ENCODE results near the gene CHD3.

CHD3 gene

DNA sequence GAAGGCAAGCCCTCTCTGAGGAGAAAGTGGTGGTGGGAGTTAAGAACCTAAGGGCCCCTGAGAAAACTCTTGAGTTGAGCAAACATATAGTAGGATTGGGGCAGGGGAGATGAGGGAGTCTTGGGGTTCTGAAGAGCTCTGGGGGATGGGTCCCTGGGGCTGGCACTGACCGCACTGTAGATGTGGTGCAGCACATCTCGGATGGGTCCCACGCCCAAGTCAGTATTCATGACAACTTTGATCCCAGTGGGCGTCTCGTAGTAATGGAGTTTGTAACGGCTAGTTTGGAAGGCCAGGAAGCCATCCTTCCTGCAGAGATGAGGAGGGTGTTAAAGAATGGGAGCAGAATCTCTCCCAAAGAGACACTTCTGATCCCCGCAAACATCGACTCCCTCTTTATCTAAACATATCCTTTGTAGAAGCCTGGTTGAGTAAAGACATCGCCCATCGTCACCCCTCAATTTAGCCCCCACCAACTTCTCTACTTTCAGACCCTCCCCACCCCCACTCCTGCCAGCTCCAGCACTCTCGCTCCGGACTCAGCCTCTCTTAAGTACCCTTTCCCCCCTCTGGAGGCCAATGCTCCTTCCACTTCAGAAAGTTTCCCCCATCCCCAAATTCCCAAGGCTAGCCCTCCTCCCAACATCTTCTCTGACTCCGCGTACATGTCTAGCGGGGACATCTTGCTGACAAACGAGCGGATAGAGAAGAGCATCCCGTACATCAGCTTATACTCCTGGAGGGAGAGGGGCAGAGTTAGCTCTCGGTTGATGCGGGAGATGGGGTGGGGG lies 42.4 kb downstream of the CHD3 start:
- in situ Hi-C loops (cut with MboI; ENCODE audit: low pct_unique_long_range_greater_than_20kb, low sequenced_read_pairs, unreplicated experiment), result no loop called here
- no peak for DNase-seq (ENCODE audit: low spot score)
- TF ChIP-seq, protein P1, sequence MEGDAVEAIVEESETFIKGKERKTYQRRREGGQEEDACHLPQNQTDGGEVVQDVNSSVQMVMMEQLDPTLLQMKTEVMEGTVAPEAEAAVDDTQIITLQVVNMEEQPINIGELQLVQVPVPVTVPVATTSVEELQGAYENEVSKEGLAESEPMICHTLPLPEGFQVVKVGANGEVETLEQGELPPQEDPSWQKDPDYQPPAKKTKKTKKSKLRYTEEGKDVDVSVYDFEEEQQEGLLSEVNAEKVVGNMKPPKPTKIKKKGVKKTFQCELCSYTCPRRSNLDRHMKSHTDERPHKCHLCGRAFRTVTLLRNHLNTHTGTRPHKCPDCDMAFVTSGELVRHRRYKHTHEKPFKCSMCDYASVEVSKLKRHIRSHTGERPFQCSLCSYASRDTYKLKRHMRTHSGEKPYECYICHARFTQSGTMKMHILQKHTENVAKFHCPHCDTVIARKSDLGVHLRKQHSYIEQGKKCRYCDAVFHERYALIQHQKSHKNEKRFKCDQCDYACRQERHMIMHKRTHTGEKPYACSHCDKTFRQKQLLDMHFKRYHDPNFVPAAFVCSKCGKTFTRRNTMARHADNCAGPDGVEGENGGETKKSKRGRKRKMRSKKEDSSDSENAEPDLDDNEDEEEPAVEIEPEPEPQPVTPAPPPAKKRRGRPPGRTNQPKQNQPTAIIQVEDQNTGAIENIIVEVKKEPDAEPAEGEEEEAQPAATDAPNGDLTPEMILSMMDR (IDR thresholded peaks at IDR 0.05; ENCODE audit: extremely low read depth, insufficient read depth, missing control alignments), result no peak

DNA sequence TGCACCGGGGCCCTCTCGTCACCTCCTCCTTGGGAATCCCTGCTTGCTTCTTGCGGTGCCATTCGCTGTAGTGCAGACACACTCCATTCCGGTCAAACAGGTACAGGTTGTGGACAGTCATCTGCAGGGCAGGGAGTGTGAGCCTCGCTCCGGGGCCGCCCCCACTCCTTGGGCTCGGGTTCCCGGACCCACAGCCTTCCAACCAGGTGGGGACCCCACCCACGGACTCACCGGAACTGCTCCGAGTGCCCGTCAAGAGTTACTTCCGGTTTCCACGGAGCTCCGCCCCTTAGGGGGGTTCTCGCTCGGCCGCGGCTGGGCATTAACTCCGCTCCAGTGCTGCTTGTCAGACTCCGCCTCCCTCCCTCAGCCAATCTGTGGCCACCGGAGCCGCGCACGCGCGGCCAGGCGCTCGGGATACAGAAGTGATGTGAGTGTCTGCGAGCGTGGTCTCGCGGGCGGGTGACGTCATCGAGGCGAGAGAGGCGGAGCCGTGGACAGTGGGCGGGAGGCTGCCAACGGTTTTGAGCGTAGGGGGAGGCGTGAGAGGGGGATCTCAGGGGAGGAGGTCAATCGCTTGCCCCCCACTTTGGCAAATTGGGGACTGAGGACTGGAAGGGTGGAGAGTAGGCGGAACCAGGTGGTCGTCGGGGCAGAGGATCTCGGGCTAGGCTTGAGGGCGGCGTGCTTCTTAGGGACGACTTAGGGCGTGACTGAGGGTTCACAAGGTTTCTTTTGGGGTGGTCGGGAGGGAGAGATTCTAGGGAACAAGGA lies 43.3 kb downstream of the CHD3 start, which contains the start of the genes CNTROB and TRAPPC1:
CNTROB (plus strand) TSS at position 498 of the 774 bp plus-strand sequence. CDS start 874 bp downstream, outside the sequence.
TRAPPC1 (minus strand) TSS at position 238 of the 774 bp plus-strand sequence; CDS start at position 121, 117 bp downstream.
- peak; percentile 100 for DNase-seq (ENCODE audit: low spot score)
- TF ChIP-seq, protein P1 (IDR thresholded peaks at IDR 0.05; ENCODE audit: extremely low read depth, insufficient read depth, missing control alignments), result no peak
- in situ Hi-C loops (cut with MboI; ENCODE audit: low pct_unique_long_range_greater_than_20kb, low sequenced_read_pairs, unreplicated experiment), result no loop called here

DNA sequence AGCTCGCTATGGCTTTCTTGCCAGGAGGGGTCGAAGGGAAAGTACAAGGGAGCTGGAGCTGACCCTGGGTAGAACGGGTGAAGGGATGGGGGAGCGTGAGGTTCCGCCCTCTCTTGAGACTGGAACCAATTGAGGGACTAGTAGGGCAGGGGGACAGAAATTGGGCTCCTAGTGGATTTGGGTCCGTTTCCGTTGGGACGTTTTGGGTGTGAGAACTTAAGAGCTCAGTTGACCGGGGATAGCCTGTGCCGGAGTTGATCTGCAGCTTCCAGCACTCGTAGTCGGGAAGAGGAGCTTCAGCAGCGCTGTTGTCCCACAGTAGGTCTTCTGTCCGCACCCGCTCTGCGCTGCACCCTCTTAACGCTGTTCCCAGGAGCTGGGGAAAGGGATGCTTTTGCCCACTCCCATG lies 43.9 kb downstream of the CHD3 start:
- in situ Hi-C loops (cut with MboI; ENCODE audit: low pct_unique_long_range_greater_than_20kb, low sequenced_read_pairs, unreplicated experiment), result no loop called here
- TF ChIP-seq, protein P1 (IDR thresholded peaks at IDR 0.05; ENCODE audit: extremely low read depth, insufficient read depth, missing control alignments), result no peak
- DNase-seq (ENCODE audit: low spot score), result peak; percentile 60

DNA sequence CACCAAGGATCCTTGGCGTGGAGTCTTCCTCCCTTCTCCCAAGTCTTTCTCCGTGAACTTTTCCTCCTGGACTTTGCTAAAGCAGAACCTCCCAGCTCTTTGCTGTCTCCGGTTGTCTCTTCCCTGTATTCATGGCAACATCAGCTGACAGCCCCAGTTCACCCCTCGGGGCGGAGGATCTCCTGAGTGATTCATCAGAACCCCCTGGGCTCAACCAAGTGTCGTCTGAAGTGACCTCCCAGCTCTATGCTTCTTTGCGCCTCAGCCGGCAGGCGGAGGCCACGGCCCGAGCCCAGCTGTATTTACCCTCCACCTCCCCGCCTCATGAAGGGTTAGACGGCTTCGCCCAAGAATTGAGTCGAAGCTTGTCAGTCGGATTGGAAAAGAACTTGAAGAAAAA lies 44.4 kb downstream of the CHD3 start:
- in situ Hi-C loops (cut with MboI; ENCODE audit: low pct_unique_long_range_greater_than_20kb, low sequenced_read_pairs, unreplicated experiment), result no loop called here
- peak; percentile 66 for DNase-seq (ENCODE audit: low spot score)
- TF ChIP-seq, protein P1 (IDR thresholded peaks at IDR 0.05; ENCODE audit: extremely low read depth, insufficient read depth, missing control alignments), result peak; percentile 33

DNA sequence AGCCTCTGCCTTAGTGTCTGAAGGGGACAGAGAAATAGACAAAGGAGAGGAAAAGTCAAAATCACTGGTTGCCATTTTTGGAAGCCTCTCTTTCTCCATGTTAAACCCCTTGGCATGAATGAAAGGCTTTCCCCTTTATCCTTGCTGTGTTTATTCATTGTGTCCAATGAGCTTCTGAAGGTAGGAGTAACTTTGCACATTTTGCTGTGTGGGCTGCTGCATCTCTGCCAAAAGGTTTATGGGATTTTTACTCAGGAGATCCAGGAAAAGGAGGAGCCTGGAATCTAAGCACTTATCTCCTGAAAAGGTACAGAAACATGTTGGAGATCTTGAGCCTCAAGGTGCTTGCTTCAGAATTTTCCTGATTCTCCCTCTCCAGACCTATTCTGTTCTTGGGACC lies 47.3 kb downstream of the CHD3 start:
- TF ChIP-seq, protein P1 (IDR thresholded peaks at IDR 0.05; ENCODE audit: extremely low read depth, insufficient read depth, missing control alignments), result no peak
- no peak for DNase-seq (ENCODE audit: low spot score)
- in situ Hi-C loops (cut with MboI; ENCODE audit: low pct_unique_long_range_greater_than_20kb, low sequenced_read_pairs, unreplicated experiment), result no loop called here

DNA sequence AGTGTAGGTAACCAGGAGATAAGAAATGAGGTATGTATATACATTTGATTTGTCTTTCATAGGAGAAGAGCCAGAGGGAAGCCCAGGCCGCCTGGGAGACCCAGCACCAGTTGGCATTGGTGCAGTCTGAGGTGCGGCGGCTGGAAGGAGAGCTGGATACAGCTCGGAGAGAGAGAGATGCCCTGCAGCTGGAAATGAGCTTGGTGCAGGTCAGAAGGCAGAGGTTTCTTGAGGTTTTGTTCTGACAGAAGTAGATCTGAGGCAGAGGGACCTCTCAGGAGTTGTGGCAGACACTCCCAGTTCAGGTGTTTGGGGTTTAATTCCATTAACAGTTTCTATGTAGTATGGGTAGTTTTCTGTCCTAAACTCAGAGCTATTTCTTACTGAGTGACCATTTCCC lies 51.4 kb downstream of the CHD3 start:
- in situ Hi-C loops (cut with MboI; ENCODE audit: low pct_unique_long_range_greater_than_20kb, low sequenced_read_pairs, unreplicated experiment), result no loop called here
- TF ChIP-seq, protein P1 (IDR thresholded peaks at IDR 0.05; ENCODE audit: extremely low read depth, insufficient read depth, missing control alignments), result no peak
- no peak for DNase-seq (ENCODE audit: low spot score)
